Spleen (tissue), 11 donors: Measurements from ENCODE around the gene TMEM43. TPM values are rescaled to one million over a fixed set of nuclear protein-coding genes. Genes with fewer than 3 reads are reported as not detected.

Experiments
- DNase-seq: peaks from one replicate; pipeline ENCODE4 v3.0.0-alpha.2; 2020
- H3K27ac ChIP-seq, 8 donors: fragments of 200-600 bp; sonication (generic) in 7 of 8; 1 replicate in 4 of 8; 2 replicates in 4 of 8; pipeline versions ENCODE4 v1.5.0 to v1.8.0; 2016 to 2021; ENCODE audit warnings: inconsistent platforms in 4 of 8, mild to moderate bottlenecking in 4 of 8, moderate library complexity in 1 of 8
- H3K27me3 ChIP-seq, 7 donors: fragments of 200-600 bp; sonication (generic) in 6 of 7; replicated peaks in 1 of 7; 1 replicate in 4 of 7; 2 replicates in 3 of 7; pipeline versions ENCODE4 v1.5.0 to v1.8.0; 2016 to 2021; ENCODE audit warnings: inconsistent platforms in 3 of 7, mild to moderate bottlenecking in 1 of 7
- H3K36me3 ChIP-seq, 6 donors: fragments of 200-600 bp; sonication (generic) in 5 of 6; 1 replicate in 4 of 6; 2 replicates in 2 of 6; pipeline versions ENCODE4 v1.5.0 to v1.8.0; 2016 to 2021; ENCODE audit warnings: inconsistent platforms in 2 of 6
- H3K4me1 ChIP-seq, 6 donors: fragments of 200-600 bp; sonication (generic) in 5 of 6; 1 replicate in 3 of 6; 2 replicates in 3 of 6; pipeline versions ENCODE4 v1.5.0 to v1.8.0; 2016 to 2021; ENCODE audit warnings: inconsistent platforms in 3 of 6
- H3K4me3 ChIP-seq, 8 donors: fragments of 200-600 bp; sonication (generic) in 7 of 8; 1 replicate in 4 of 8; 2 replicates in 4 of 8; pipeline versions ENCODE4 v1.5.0 to v1.8.0; 2016 to 2021; ENCODE audit warnings: inconsistent platforms in 4 of 8, mild to moderate bottlenecking in 4 of 8, moderate library complexity in 2 of 8
- H3K9me3 ChIP-seq, 8 donors: fragments of 200-600 bp; sonication (generic) in 7 of 8; 1 replicate in 4 of 8; 2 replicates in 4 of 8; pipeline versions ENCODE4 v1.5.0 to v1.8.0; 2016 to 2021; ENCODE audit warnings: inconsistent platforms in 4 of 8
- CTCF ChIP-seq, 11 experiments: fragments of 200-600 bp in 7 of 11; fragments of 450-650 bp in 4 of 11; sonication (generic) in 4 of 11; IDR thresholded peaks in 8 of 11; conservative IDR thresholded peaks in 3 of 11; 1 replicate in 7 of 11; 2 replicates in 4 of 11; pipeline versions ENCODE4 v1.4.0 to v1.8.0; 2016 to 2021; ENCODE audit warnings: antibody characterized with exemption in 11 of 11, inconsistent platforms in 4 of 11, mild to moderate bottlenecking in 1 of 11
- POLR2A ChIP-seq, 3 donors: fragments of 450-650 bp; IDR thresholded peaks; one replicate each; pipeline ENCODE4 v1.5.1; 2017; ENCODE audit warnings: antibody characterized with exemption in 3 of 3, mild to moderate bottlenecking in 1 of 3
- POLR2AphosphoS5 ChIP-seq, 3 donors: sonication (generic); formaldehyde crosslinking; IDR thresholded peaks; one replicate each; pipeline ENCODE4 v1.5.1; 2017; ENCODE audit warnings: antibody characterized with exemption in 3 of 3
- WGBS, 5 donors: extraction: QIAGEN DNeasy Blood & Tissue Kit in 3 of 5; methylation state at CpG; one replicate each; pipeline versions ENCODE4 v1.1.5 to v1.1.7; 2013 to 2018; 5-methylcytosine and 5-hydroxymethylcytosine counted together
- intact Hi-C: fragments of 100-400 bp; cut with DNase I; formaldehyde crosslinking; loops from one replicate; pipeline ENCODE4 v1.15.0; 2023; ENCODE audit warnings: low total_unique reads
- polyA plus RNA-seq, 3 donors: library from polyadenylated mRNA; stranded (reverse); fragments of 200-250 nt; gene quantifications; one replicate each; pipeline ENCODE4 v1.2.1, GENCODE V29; 2013
- total RNA-seq, 7 donors: library from RNA; depleted of rRNA in 3 of 7; stranded (reverse); fragments of >200 nt in 3 of 7; fragmentation: NEBNext Ultra II Directional in 4 of 7; extraction: Animal tissue kit (Norgen Biotek cat#: 25700) in 4 of 7; gene quantifications; one replicate each; pipeline versions ENCODE4 v1.1.0 to v1.2.1, GENCODE V29; 2016 to 2021
- donor health status: healthy with polysubstance abuse.
- donor health status: DM: no; HTN: no; CAD: no; lungs with moderate emphysema.
- donor health status: DM: no; HTN: no; CAD: no.
- donor health status: Bipolar disorder and iron deficiency.
- donor health status: healthy.
- donor health status: DM: no; HTN: no; CAD: no.
- donor health status: DM: yes; HTN: yes; CAD: no.

TMEM43 gene
- total and polyA plus RNA-seq, 10 donors, result 18.7 to 64.2 (median 44.5) TPM

GRCh38 chr3:14152963-14153355, 28.1 kb downstream of the TMEM43 start:
- intact Hi-C loops, result no loop called here
- DNase-seq, result no peak
- H3K4me1 ChIP-seq, result peaks cover 0 to 5% (median 0%) of the 10 kb centered on the region in 6 donors
- H3K27ac ChIP-seq, result no peak overlapping the region
- no peaks in the 10 kb centered on the region for H3K27me3 ChIP-seq
- peaks cover 3 to 99% (median 63%) of the 10 kb centered on the region in 6 donors for H3K36me3 ChIP-seq
- H3K9me3 ChIP-seq, result no peaks in the 10 kb centered on the region
- WGBS, 5 donors, result 94 to 96% (median 95%) methylated on average over 4 of the region's 4 CpGs
- no peak for TF ChIP-seq POLR2AphosphoS5 (IDR thresholded peaks at IDR 0.05)
- no peak for TF ChIP-seq POLR2A (IDR thresholded peaks at IDR 0.05)
- TF ChIP-seq CTCF (IDR thresholded peaks at IDR 0.05 in 8 of 11, conservative IDR thresholded peaks at IDR 0.05 in 3 of 11), result no peak
- H3K4me3 ChIP-seq, result no peak overlapping the region

DNA sequence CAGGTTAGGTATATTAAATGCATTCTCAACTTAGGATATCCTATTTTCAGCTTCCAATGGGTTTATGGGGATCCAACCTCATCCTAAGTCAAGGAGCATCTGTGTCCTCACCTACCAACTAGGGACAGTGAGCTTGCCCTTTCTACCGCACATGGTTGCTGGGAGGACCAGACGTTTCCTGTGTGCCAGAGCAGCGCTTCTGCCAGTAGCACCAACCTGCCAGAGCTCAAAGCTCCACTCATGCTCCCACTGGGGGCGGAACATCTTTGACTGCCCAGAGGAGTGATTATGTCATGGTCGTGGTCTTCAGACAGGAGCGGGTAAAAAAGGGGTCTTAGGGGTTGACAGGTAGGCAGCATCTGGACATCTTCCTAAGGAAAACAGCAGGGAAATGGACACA, 28.8 kb downstream of the TMEM43 start:
- 91 to 100% (median 95%) methylated on average over 6 of the region's 6 CpGs for WGBS, 5 donors

DNA sequence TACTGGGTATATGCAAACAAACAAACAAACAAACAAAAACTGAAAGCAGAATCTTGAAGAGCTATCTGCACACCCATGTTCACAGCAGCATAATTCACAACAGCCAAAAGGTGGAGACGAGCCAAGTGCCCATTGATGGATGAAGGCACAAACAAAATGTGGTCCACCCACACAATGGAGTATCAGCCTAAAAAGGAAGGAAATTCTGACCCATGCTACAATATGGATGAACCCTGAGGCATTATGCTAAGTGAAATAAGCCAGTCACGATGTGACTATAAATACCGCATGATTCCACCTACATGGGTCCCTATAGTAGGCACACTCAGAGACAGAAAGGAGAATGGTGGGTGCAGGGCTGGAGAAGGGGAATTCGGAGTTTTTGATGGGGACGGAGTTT, 29.4 kb downstream of the TMEM43 start:
- Histone ChIP-seq H3K4me3 (no peak overlapping the region), H3K36me3 (peaks cover 5 to 99% (median 70%) of the 10 kb centered on the region in 6 donors), H3K9me3 (no peaks in the 10 kb centered on the region), H3K4me1 (peaks cover 0 to 5% (median 0%) of the 10 kb centered on the region in 6 donors), H3K27me3 (no peaks in the 10 kb centered on the region), H3K27ac (no peak overlapping the region)
- no peak for DNase-seq
- no peak for TF ChIP-seq POLR2AphosphoS5 (IDR thresholded peaks at IDR 0.05)
- 87 to 93% (median 91%) methylated on average over 5 of the region's 5 CpGs for WGBS, 5 donors
- intact Hi-C loops, result no loop called here

More for the DNA sequence above, 28.8 kb downstream of the TMEM43 start:
- Histone ChIP-seq H3K9me3 (no peaks in the 10 kb centered on the region), H3K36me3 (peaks cover 5 to 99% (median 65%) of the 10 kb centered on the region in 6 donors), H3K27me3 (no peaks in the 10 kb centered on the region), H3K4me1 (peaks cover 0 to 5% (median 0%) of the 10 kb centered on the region in 6 donors), H3K4me3 (no peak overlapping the region), H3K27ac (no peak overlapping the region)
- TF ChIP-seq CTCF (IDR thresholded peaks at IDR 0.05 in 8 of 11, conservative IDR thresholded peaks at IDR 0.05 in 3 of 11) (no peak), POLR2AphosphoS5 (IDR thresholded peaks at IDR 0.05) (no peak), POLR2A (IDR thresholded peaks at IDR 0.05) (no peak)
- intact Hi-C loops, result no loop called here
- no peak for DNase-seq

GRCh38 chr3:14154895-14155440, 30.1 kb downstream of the TMEM43 start:
- DNase-seq, result no peak
- Histone ChIP-seq H3K27ac (no peak overlapping the region), H3K4me3 (no peak overlapping the region), H3K9me3 (no peaks in the 10 kb centered on the region), H3K27me3 (no peaks in the 10 kb centered on the region), H3K36me3 (peaks cover 9 to 99% (median 75%) of the 10 kb centered on the region in 6 donors), H3K4me1 (peaks cover 0 to 5% (median 0%) of the 10 kb centered on the region in 6 donors)
- WGBS, 5 donors, result 71 to 83% (median 75%) methylated on average over 7 of the region's 7 CpGs
- intact Hi-C loops, result no loop called here
- no peak for TF ChIP-seq POLR2A (IDR thresholded peaks at IDR 0.05)
- no peak for TF ChIP-seq CTCF (IDR thresholded peaks at IDR 0.05 in 8 of 11, conservative IDR thresholded peaks at IDR 0.05 in 3 of 11)
- TF ChIP-seq POLR2AphosphoS5 (IDR thresholded peaks at IDR 0.05), result peak in 1 of 3 donors; percentile 8
